ENCODE data around the gene REEP2.
"Not testable (repeated sequence)": the region's sequence is repeated elsewhere in the genome, so short reads cannot be mapped to it uniquely, and the experiment has no call there.

Gene REEP2, protein sequence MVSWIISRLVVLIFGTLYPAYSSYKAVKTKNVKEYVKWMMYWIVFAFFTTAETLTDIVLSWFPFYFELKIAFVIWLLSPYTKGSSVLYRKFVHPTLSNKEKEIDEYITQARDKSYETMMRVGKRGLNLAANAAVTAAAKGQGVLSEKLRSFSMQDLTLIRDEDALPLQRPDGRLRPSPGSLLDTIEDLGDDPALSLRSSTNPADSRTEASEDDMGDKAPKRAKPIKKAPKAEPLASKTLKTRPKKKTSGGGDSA
- total RNA-seq = 0 to 0.97 (median 0.15) reads per million in 18 experiments

DNA sequence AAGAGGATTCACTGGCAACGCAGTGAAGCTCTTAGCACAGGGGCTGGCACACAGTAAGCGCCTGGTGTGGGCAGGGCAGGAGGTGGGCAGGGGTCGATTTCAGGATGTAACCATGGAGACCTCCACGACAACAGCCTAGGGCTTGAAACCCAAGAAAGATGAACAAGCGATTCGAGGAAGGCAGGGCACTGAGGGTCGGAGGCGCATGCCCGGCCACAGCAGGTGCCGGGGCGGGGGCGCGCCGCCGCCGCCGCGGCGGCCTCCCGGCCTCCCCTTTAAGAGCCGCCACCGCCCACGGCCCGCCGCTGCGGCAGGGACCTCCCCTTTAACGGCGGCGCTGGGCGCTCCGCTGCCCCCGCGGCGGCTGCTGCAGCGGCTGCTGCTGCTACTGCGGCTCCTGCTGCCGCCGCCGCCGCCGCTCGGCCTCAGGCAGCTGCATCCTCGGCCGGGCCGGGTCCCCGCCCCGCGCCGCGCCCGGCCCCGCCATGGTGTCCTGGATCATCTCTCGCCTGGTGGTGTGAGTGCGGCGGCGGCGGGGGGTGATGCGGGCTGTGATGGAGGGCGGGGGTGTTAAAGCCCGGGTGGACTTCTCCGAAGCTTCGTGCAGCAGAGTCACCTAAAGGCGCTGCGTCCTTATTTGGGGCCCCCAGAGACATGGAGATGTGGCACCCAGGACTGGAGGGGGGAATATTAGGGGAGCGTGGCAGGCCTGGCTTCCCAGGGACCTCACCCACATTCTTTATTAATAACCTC lies at the start of gene REEP2:
Gene REEP2 (plus strand): TSS at position 334 of the 753 bp plus-strand sequence. CDS start 152 bp downstream, at position 486.
- peak; percentile 46 to 67 for DNase-seq

GRCh38 chr5:138389332-138389731 lies 49.5 kb upstream of the REEP2 start:
- DNase-seq = no peak

DNA sequence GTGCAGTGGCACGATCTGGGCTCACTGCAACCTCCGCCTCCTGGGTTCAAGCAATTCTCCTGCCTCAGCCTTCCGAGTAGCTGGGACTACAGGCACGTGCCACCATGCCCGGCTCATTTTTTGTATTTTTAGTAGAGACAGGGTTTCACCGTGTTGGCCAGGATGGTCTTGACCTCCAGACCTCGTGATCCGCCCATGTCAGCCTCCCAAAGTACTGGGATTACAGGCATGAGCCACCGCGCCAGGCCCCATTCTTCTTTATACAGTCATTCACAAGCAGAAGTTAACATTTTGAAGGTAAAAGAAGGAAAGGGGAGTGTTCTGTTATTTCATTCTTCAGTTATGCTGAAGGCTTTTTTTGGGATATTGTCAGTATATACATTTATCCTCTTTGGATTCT lies 48.9 kb upstream of the REEP2 start:
- DNase-seq = not testable (repeated sequence)

- DNase-seq = no peak
Measured at GRCh38 chr5:138391859-138392386, 46.9 kb upstream of the REEP2 start.

- no peak for DNase-seq
Measured at GRCh38 chr5:138402640-138403039, 36.2 kb upstream of the REEP2 start.

GRCh38 chr5:138408023-138408422 lies 30.8 kb upstream of the REEP2 start:
- DNase-seq = no peak

- DNase-seq = peak; percentile 7 to 35
Measured at GRCh38 chr5:138410996-138411640, 27.7 kb upstream of the REEP2 start.

DNA sequence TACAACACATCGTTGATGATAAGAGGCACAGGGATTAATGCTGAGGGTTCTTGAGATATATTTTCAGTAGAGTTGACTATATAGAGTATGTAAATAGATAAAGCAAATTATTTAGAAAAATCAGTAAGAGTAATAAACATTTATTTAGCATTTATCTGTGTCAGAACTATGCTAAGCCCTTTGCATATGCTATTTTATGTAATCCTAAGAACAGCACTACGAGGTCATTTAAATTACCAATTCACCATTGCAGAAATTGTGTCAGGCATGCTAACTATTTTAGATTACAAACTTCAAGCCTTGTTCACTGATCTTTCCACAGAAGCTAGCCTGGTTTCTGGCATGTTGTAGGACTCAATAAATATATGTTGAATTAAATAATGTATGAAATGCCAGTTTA lies 20.4 kb upstream of the REEP2 start:
- DNase-seq = no peak

- no peak for DNase-seq
Measured at GRCh38 chr5:138425079-138425478, 13.8 kb upstream of the REEP2 start.

DNA sequence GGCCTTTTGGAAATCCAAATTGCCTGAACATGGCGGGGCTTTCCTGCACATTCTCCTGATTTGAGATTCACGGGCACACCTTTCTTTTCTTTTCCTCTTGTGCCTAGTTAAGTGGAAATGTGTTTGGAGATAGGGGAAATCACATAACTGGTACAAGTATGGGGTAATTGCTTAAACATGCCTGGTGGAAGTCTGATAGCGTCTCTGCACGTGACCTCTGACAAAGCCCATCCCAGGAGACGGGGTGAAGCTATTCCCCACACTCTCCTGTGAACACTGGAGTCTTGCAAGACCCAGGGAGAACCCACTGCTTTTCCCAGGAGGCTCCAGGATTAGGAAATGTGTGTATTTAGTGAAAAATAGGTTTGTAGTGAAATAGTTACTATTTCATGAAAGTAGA lies 2.9 kb upstream of the REEP2 start:
- no peak for DNase-seq

DNA sequence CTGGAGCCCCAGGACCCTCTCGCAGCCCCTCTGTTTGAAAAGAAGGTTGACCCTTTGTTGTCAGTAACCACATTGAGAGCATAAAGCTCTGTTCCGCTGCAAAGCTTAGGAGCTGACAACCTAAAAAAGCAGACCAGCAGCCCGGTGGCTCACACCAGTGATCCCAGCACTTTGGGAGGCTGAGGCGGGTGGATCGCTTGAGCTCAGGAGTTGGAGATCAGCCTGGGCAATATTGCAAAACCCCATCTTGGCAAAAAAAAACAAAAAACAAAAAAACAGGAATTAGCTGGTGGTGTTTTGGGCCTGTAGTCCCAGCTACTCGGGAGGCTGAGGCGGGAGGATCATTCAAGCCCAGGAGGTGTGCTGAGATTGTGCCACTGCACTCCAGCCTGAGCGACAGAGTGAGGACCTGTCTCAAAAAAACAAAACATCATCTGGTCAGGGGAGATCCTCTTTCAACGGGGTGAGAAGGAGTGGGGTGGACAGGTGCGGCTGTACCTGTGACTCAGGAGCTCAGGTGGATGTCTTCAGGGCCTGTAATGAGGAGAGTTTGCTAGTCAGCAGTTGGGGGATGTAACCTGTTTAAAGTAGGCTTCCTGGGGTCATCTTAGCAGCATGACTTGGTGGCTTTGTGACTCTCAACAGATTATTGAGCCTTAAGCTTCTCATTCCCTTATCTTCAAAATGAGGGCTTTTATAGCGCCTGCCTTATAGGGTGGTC lies 694 bp upstream of the REEP2 start:
- no peak for DNase-seq

- no peak for DNase-seq
Measured at GRCh38 chr5:138439477-138440158, 761 bp downstream of the REEP2 start.

GRCh38 chr5:138440159-138441073 lies 1.6 kb downstream of the REEP2 start:
- DNase-seq = no peak

- no peak for DNase-seq
Measured at GRCh38 chr5:138441221-138441620, 2.4 kb downstream of the REEP2 start.

GRCh38 chr5:138444078-138444773 lies 5.4 kb downstream of the REEP2 start:
- no peak for DNase-seq

GRCh38 chr5:138444774-138445546 lies 6.1 kb downstream of the REEP2 start:
- no peak for DNase-seq

DNA sequence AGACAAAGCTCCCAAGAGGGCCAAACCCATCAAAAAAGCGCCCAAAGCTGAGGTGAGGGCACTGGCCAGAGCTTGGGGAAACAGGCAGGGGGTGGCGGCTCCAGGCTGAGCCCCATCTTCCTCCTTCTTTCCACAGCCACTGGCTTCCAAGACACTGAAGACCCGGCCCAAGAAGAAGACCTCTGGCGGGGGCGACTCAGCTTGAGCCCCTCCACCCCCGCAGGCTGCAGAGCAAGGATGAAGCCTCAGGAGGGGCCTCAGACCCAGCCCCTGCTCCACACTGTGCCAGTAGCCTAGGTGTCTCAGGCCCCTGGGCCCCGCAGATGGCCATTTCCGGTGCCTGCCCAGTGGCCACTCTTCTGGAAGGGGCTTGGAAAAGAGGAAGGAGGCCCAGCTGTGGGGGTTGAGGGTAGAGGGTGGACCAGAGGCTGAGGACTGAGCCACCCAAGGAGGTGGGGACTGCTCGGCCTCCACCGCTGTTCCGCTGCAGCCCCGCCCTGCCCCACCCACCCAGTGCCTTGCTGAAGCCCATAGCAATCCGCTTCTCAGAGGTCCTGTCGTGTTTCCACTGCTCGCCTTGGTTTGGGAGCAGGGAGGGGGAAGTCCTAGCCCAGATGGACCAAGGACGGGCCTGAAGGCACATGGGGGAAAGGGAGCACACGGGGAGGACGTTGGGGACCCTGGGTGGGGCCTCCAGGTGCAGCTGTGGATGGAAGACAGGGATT lies 6.9 kb downstream of the REEP2 start:
- no peak for DNase-seq

DNA sequence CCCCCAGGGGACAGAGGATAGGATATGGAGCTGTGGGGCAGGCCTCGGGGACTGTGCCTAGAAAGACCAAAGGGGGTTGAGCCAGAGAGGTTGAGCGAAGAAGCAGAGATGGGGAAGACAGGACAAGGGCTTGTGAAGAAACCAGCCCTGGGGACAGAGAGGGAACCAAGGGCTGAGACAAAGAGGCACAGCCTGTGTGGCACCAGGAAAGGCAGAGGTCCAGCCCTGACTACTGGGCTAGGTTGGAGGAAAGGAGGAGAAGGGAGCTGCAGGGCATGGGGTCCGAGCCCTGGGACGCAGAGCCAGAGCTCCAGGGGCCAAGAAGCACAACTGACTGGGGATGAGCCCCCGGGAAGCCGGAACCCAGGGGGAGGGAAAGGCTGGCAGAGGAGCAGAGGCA lies 9.2 kb downstream of the REEP2 start:
- no peak for DNase-seq

Data from inflammatory macrophage (primary cell).